ENCODE results near the gene SDC1. TPM values are rescaled to one million over a fixed set of nuclear protein-coding genes. Genes with fewer than 3 reads are reported as not detected.

The SDC1 gene, protein sequence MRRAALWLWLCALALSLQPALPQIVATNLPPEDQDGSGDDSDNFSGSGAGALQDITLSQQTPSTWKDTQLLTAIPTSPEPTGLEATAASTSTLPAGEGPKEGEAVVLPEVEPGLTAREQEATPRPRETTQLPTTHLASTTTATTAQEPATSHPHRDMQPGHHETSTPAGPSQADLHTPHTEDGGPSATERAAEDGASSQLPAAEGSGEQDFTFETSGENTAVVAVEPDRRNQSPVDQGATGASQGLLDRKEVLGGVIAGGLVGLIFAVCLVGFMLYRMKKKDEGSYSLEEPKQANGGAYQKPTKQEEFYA
- total RNA-seq (2022; extraction: Qiagen RNA extraction; ENCODE audit: low read depth) = 128 to 234 TPM (median 196 TPM) in 5 replicates

DNA sequence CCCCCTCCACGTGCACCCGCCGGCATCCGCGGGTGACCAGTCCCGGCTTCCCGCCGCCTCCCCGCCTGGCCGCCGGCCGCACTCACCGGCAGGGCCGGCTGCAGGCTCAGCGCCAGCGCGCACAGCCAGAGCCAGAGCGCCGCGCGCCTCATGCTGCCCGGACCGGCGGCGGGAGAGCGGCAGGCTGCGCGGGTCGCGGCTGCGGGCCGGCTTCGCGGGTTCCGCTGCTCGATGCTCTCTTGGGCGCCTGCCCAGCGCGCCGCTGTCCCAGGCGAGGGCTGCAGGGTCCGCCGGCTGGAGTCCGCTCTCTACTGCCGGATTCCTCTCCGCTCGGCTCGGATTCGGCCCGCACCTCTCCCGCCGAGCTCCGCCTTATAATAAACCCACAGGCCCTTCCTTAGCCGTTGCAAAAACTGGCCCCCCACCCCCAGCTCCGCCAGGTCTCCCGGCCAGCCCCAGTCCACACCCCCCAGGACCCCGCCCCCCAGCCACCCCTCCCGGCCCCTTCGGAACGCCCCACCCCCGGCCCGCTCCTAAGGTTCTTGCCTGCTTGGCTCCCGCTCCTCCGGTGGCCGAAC is at the start of gene SDC1:
TSS of gene SDC1 (minus strand) at position 415 of the 578 bp plus-strand sequence. CDS start at position 152, 263 bp downstream.

Other genes with a start within 250 kb of the SDC1 start
- 12.3 to 18.3 TPM (median 15.8 TPM) in 5 replicates for gene WDR35, start 235.0 kb downstream of the SDC1 start, total RNA-seq (2022; extraction: Qiagen RNA extraction; ENCODE audit: low read depth)
- gene MATN3, start 212.5 kb downstream of the SDC1 start, total RNA-seq (2022; extraction: Qiagen RNA extraction; ENCODE audit: low read depth) = 9.8 to 16.8 TPM (median 14.4 TPM) in 5 replicates
- gene LAPTM4A, start 173.5 kb downstream of the SDC1 start, total RNA-seq (2022; extraction: Qiagen RNA extraction; ENCODE audit: low read depth) = 196 to 296 TPM (median 280 TPM) in 5 replicates
- 32.5 to 49.9 TPM (median 40.4 TPM) in 5 replicates for gene PUM2, start 125.7 kb upstream of the SDC1 start, total RNA-seq (2022; extraction: Qiagen RNA extraction; ENCODE audit: low read depth)
- gene RHOB, start 221.9 kb upstream of the SDC1 start, total RNA-seq (2022; extraction: Qiagen RNA extraction; ENCODE audit: low read depth) = 170 to 364 TPM (median 318 TPM) in 5 replicates